IMR-90 (cell line): ENCODE data around the gene LHFPL6. TPM values are rescaled to one million over a fixed set of nuclear protein-coding genes. Genes with fewer than 3 reads are reported as not detected.

ENCODE experiments used
- ATAC-seq: fragments of 200-7000 bp; cut with Tn5 transposase; 2 replicates; pipeline ENCODE4 v1.9.1; 2020; ENCODE audit warnings: low read depth, mild to moderate bottlenecking, moderate library complexity
- BruUV-seq: library from RNA; stranded (reverse); fragments of 400-500 nt; replicated peaks from 2 replicates; lab custom pipeline; 2021; lab: Mats Ljungman, UMichigan
- CTCF ChIA-PET: fragments of 300-600 bp; formaldehyde crosslinking; extraction: SDS; loops from one replicate; lab custom pipeline; 2021; ENCODE audit warnings: antibody characterized with exemption; lab: Yijun Ruan, JAX
- POLR2A ChIA-PET: fragments of 300-600 bp; sonication (Branson Sonifier 250); formaldehyde crosslinking; loops from one replicate; lab custom pipeline; 2022; ENCODE audit warnings: antibody characterized with exemption; ENCODE audit not compliant: unreplicated experiment; lab: Charles Lee
- DNase-seq: peaks from one replicate; pipeline ENCODE4 v3.0.0; 2013
- H2AFZ ChIP-seq: replicated peaks from 2 replicates; pipeline ENCODE3; 2013; ENCODE audit warnings: low read length, mild to moderate bottlenecking; ENCODE audit not compliant: poor library complexity
- H2AK5ac ChIP-seq: 2 replicates; pipeline ENCODE4 v1.6.1; 2013; ENCODE audit warnings: low read depth, low read length, inconsistent platforms
- H2AK9ac ChIP-seq: replicated peaks from 2 replicates; pipeline ENCODE3; 2013; ENCODE audit warnings: mild to moderate bottlenecking, low read depth, low read length, moderate library complexity; ENCODE audit not compliant: poor library complexity
- H2BK120ac ChIP-seq: 2 replicates; pipeline ENCODE4 v1.6.1; 2013; ENCODE audit warnings: low read depth, low read length, inconsistent platforms
- H2BK15ac ChIP-seq: 3 replicates; pipeline ENCODE4 v1.6.1; 2013; ENCODE audit warnings: low read depth, low read length, inconsistent platforms
- H2BK20ac ChIP-seq: 2 replicates; pipeline ENCODE4 v1.6.1; 2013; ENCODE audit warnings: low read depth, mild to moderate bottlenecking, inconsistent platforms, low read length, moderate library complexity
- H2BK5ac ChIP-seq: 2 replicates; pipeline ENCODE4 v1.6.1; 2013; ENCODE audit warnings: mild to moderate bottlenecking, low read depth, low read length, inconsistent platforms; ENCODE audit not compliant: poor library complexity, severe bottlenecking
- H3K14ac ChIP-seq: replicated peaks from 2 replicates; pipeline ENCODE4 v1.6.1; 2013; ENCODE audit warnings: low read depth, low read length, inconsistent platforms
- H3K18ac ChIP-seq: 2 replicates; pipeline ENCODE4 v1.6.1; 2013; ENCODE audit warnings: low read depth, low read length, control low read depth
- H3K23ac ChIP-seq: 2 replicates; pipeline ENCODE4 v1.6.1; 2013; ENCODE audit warnings: low read depth, low read length, inconsistent platforms
- H3K27ac ChIP-seq: 2 replicates; pipeline ENCODE4 v1.5.1; 2013; ENCODE audit warnings: mild to moderate bottlenecking, control low read depth, low read length; ENCODE audit not compliant: insufficient read depth
- H3K27me3 ChIP-seq: 2 replicates; pipeline ENCODE4 v1.6.1; 2013; ENCODE audit warnings: low read length; ENCODE audit not compliant: control insufficient read depth, insufficient read depth
- H3K36me3 ChIP-seq: 2 replicates; pipeline ENCODE4 v1.6.1; 2013; ENCODE audit warnings: low read length, mixed read lengths; ENCODE audit not compliant: control insufficient read depth, insufficient read depth
- H3K4ac ChIP-seq: 2 replicates; pipeline ENCODE4 v1.6.1; 2013; ENCODE audit warnings: low read depth, low read length, inconsistent platforms
- H3K4me1 ChIP-seq: 2 replicates; pipeline ENCODE4 v1.6.1; 2013; ENCODE audit warnings: low read length, mixed read lengths; ENCODE audit not compliant: control insufficient read depth, insufficient read depth
- H3K4me2 ChIP-seq: 2 replicates; pipeline ENCODE4 v1.6.1; 2013; ENCODE audit warnings: low read depth, mild to moderate bottlenecking, control low read depth, low read length, moderate library complexity
- H3K4me3 ChIP-seq: 2 replicates; pipeline ENCODE4 v1.5.1; 2013; ENCODE audit warnings: low read depth, mild to moderate bottlenecking, control low read depth, low read length, moderate library complexity; ENCODE audit not compliant: insufficient read depth
- H3K56ac ChIP-seq: 2 replicates; pipeline ENCODE4 v1.6.1; 2013; ENCODE audit warnings: low read length, inconsistent platforms; ENCODE audit not compliant: insufficient read depth; ENCODE audit errors: extremely low read depth
- H3K79me1 ChIP-seq, 2 experiments: 2 replicates each; pipeline ENCODE4 v1.6.1; 2013; ENCODE audit warnings: low read length in 2 of 2, inconsistent platforms in 1 of 2, low read depth in 1 of 2
- H3K9ac ChIP-seq: 2 replicates; pipeline ENCODE4 v1.6.1; 2013; ENCODE audit warnings: low read depth, low read length, control low read depth
- H3K9me1 ChIP-seq: 2 replicates; pipeline ENCODE4 v1.6.1; 2013; ENCODE audit warnings: low read length, inconsistent platforms; ENCODE audit not compliant: insufficient read depth
- H3K9me3 ChIP-seq: 2 replicates; pipeline ENCODE4 v1.6.1; 2013; ENCODE audit warnings: low read length; ENCODE audit not compliant: control insufficient read depth, insufficient read depth
- H4K20me1 ChIP-seq: 2 replicates; pipeline ENCODE4 v1.6.1; 2013; ENCODE audit warnings: low read length, inconsistent platforms; ENCODE audit not compliant: insufficient read depth
- H4K5ac ChIP-seq: 2 replicates; pipeline ENCODE4 v1.6.1; 2013; ENCODE audit warnings: mild to moderate bottlenecking, low read depth, low read length, control low read depth
- H4K8ac ChIP-seq, 2 experiments: 2 replicates each; pipeline ENCODE4 v1.6.1; 2013; ENCODE audit warnings: low read depth in 2 of 2, low read length in 2 of 2, control low read depth in 1 of 2, inconsistent platforms in 1 of 2
- H4K91ac ChIP-seq: 2 replicates; pipeline ENCODE4 v1.6.1; 2013; ENCODE audit warnings: low read depth, low read length, inconsistent platforms; ENCODE audit not compliant: insufficient read depth
- BHLHE40 ChIP-seq: fragments of 150-350 bp; IDR thresholded peaks from 2 replicates; pipeline ENCODE4 v1.6.1; 2016; ENCODE audit warnings: mild to moderate bottlenecking, low read depth, low read length
- CEBPB ChIP-seq: IDR thresholded peaks from 2 replicates; pipeline ENCODE4 v1.6.1; 2012; ENCODE audit warnings: low read depth, low read length, improper control_type of control experiment
- CTCF ChIP-seq: conservative IDR thresholded peaks from 2 replicates; pipeline ENCODE4 v1.5.1; 2012; ENCODE audit warnings: mild to moderate bottlenecking, low read depth, low read length, improper control_type of control experiment
- ELK1 ChIP-seq: fragments of 150-350 bp; IDR thresholded peaks from 2 replicates; pipeline ENCODE4 v1.6.1; 2016; ENCODE audit warnings: low read depth, mild to moderate bottlenecking, low read length, moderate library complexity, borderline replicate concordance
- MAZ ChIP-seq: IDR thresholded peaks from 2 replicates; pipeline ENCODE4 v1.6.1; 2012; ENCODE audit warnings: low read depth, mild to moderate bottlenecking, low read length, improper control_type of control experiment, moderate library complexity, borderline replicate concordance
- MXI1 ChIP-seq: IDR thresholded peaks from 2 replicates; pipeline ENCODE4 v1.6.1; 2012; ENCODE audit warnings: low read depth, mild to moderate bottlenecking, low read length, moderate library complexity, borderline replicate concordance
- POLR2A ChIP-seq: IDR thresholded peaks from 2 replicates; pipeline ENCODE4 v1.6.1; 2012; ENCODE audit warnings: mild to moderate bottlenecking, low read depth, low read length
- RAD21 ChIP-seq: IDR thresholded peaks from 2 replicates; pipeline ENCODE4 v1.6.1; 2012; ENCODE audit warnings: low read length, improper control_type of control experiment
- RCOR1 ChIP-seq: IDR thresholded peaks from 2 replicates; pipeline ENCODE4 v1.6.1; 2012; ENCODE audit warnings: mild to moderate bottlenecking, low read length, improper control_type of control experiment; ENCODE audit not compliant: insufficient replicate concordance
- SMC3 ChIP-seq: fragments of 150-350 bp; IDR thresholded peaks from 2 replicates; pipeline ENCODE4 v1.6.1; 2016; ENCODE audit warnings: low read depth, mild to moderate bottlenecking, antibody characterized with exemption, low read length, moderate library complexity
- WGBS, 2 experiments: methylation state at CpG; one replicate each; pipeline versions ENCODE4 v1.1.5 to v1.1.7; 2013; ENCODE audit warnings: missing lambda C conversion rate in 2 of 2; ENCODE audit not compliant: insufficient read length in 1 of 2; ENCODE audit errors: extremely low coverage in 2 of 2; 5-methylcytosine and 5-hydroxymethylcytosine counted together
- dilution Hi-C: fragments of 300-500 bp; cut with HindIII; formaldehyde crosslinking; loops from one replicate; pipeline ENCODE4 v1.14.3; 2018; ENCODE audit warnings: low sequenced_read_pairs; ENCODE audit not compliant: unreplicated experiment
- in situ Hi-C: fragments of 300-500 bp; cut with MboI; formaldehyde crosslinking; loops from 3 replicates; pipeline ENCODE4 v1.14.3; 2019; ENCODE audit warnings: low sequenced_read_pairs, inconsistent platforms, mixed read lengths
- intact Hi-C: fragments of 100-400 bp; cut with micrococcal nuclease; formaldehyde crosslinking; loops from 2 replicates; pipeline ENCODE4 v1.10.0; 2022
- polyA plus RNA-seq, 3 experiments: library from polyadenylated mRNA; depleted of rRNA; stranded (reverse); fragments of >200 nt; gene quantifications; 2 replicates each; pipeline ENCODE4 v1.2.3, GENCODE V29; 2012; ENCODE audit warnings: low replicate concordance in 1 of 3
- total RNA-seq: library from RNA; depleted of rRNA; stranded (reverse); fragments of >200 nt; gene quantifications from 2 replicates; pipeline ENCODE4 v1.2.3, GENCODE V29; 2012

The LHFPL6 gene
- total and polyA plus RNA-seq, 2 of the 4 experiments (the other 2 are of a cell fraction) = 24.7 to 36.1 TPM

- H3K4me2 ChIP-seq = no peak overlapping the region
- H2BK5ac ChIP-seq = no peak overlapping the region
- H4K8ac ChIP-seq = no peak overlapping the region
- no peak overlapping the region for H3K56ac ChIP-seq
- no peak overlapping the region for H3K9ac ChIP-seq
- H3K18ac ChIP-seq = no peak overlapping the region
- TF ChIP-seq CTCF = no peak
- no peak for TF ChIP-seq MAZ
- TF ChIP-seq RCOR1 = no peak
- TF ChIP-seq ELK1 = no peak
- no peak for TF ChIP-seq POLR2A
- TF ChIP-seq CEBPB = no peak
- TF ChIP-seq BHLHE40 = no peak
- TF ChIP-seq RAD21 = no peak
- no peak for TF ChIP-seq MXI1
- TF ChIP-seq SMC3 = no peak
- BruUV-seq = no TSS peak
- intact Hi-C loops = no loop called here
- no peak overlapping the region for H4K91ac ChIP-seq
- H4K20me1 ChIP-seq = no peaks in the 10 kb centered on the region
- CTCF ChIA-PET = interaction anchor here (0.7 to 1.9 kb wide), 2 partner anchors 10 to 230 kb away, joined by 4 to 5 read pairs; no protein-coding TSS in a partner anchor
- H3K23ac ChIP-seq = no peak overlapping the region
- POLR2A ChIA-PET = interaction anchor here (0.6 kb wide), 1 partner anchor 190 kb away, joined by 3 read pairs; no protein-coding TSS in a partner anchor
- H3K9me3 ChIP-seq = no peaks in the 10 kb centered on the region
- peaks cover 30 to 48% of the 10 kb centered on the region in 2 experiments for H3K79me1 ChIP-seq
- no peak overlapping the region for H2BK120ac ChIP-seq
- H2BK20ac ChIP-seq = no peak overlapping the region
- H3K4me1 ChIP-seq = no peaks in the 10 kb centered on the region; the same call in 1 of the 2 replicates
- H2AK5ac ChIP-seq = no peak overlapping the region
- no CpG with 5 or more reads among the region's 5 CpGs for WGBS, 2 experiments
- H3K36me3 ChIP-seq = peaks cover 2% of the 10 kb centered on the region; the same call in 1 of the 2 replicates
- in situ Hi-C loops = no loop called here
- no peak overlapping the region for H4K5ac ChIP-seq
- H2AFZ ChIP-seq = no peak overlapping the region
- no peak overlapping the region for H3K27ac ChIP-seq
- H3K27me3 ChIP-seq = no peaks in the 10 kb centered on the region
- H3K14ac ChIP-seq = no peak overlapping the region
- H2BK15ac ChIP-seq = no peak overlapping the region
- ATAC-seq (no peak), DNase-seq (no peak)
- dilution Hi-C loops = no loop called here
- H3K4ac ChIP-seq = no peak overlapping the region
- H2AK9ac ChIP-seq = no peak overlapping the region
- H3K9me1 ChIP-seq = no peaks in the 10 kb centered on the region
- H3K4me3 ChIP-seq = no peak overlapping the region
Observed at GRCh38 chr13:39577838-39578491, 25.0 kb downstream of the LHFPL6 start.
